ENCODE data around the gene CROCC.
A peak's percentile ranks its signal among the peaks of the same experiment; 100 is the strongest.
"Not testable (repeated sequence)": the region's sequence is repeated elsewhere in the genome, so short reads cannot be mapped to it uniquely, and the experiment has no call there.

The CROCC gene

DNA sequence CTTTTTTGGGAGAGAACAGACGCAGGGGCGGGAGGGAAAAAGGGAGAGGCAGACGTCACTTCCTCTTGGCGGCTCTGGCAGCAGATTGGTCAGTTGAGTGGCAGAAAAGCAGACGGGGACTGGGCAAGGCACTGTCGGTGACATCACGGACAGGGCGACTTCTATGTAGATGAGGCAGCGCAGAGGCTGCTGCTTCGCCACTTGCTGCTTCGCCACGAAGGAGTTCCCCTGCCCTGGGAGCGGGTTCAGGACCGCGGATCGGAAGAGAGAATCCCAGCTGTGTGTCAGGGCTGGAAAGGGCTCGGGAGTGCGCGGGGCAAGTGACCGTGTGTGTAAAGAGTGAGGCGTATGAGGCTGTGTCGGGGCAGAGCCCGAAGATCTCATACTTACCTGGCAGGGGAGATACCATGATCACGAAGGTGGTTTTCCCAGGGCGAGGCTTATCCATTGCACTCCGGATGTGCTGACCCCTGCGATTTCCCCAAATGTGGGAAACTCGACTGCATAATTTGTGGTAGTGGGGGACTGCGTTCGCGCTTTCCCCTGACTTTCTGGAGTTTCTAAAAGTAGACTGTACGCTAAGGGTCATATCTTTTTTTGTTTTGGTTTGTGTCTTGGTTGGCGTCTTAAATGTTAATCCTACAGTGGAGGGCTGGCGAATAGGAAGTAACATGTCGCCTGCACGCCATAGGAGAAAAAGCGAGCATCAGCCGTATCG is 26.0 kb upstream of the CROCC start, which contains the start of gene RNU1-2:
TSS of gene RNU1-2 (plus strand) at position 383 of the 718 bp plus-strand sequence.
- H3K4me1 ChIP-seq; H3K27me3 ChIP-seq (ENCODE audit: control insufficient read depth, insufficient read depth, low read length); H3K36me3 ChIP-seq (ENCODE audit: control insufficient read depth, insufficient read depth, low read length); H3K9ac ChIP-seq; H3K79me2 ChIP-seq; H3K9me3 ChIP-seq (ENCODE audit: control insufficient read depth, low read length): not testable (repeated sequence)
- peak within 1 kb of the TSS; percentile 60 for H3K4me3 ChIP-seq (ENCODE audit: low read depth, low read length)
- H3K4me2 ChIP-seq (ENCODE audit: low read length) = peak within 1 kb of the TSS; percentile 69
- H2AFZ ChIP-seq = peak within 1 kb of the TSS; percentile 61
- H3K27ac ChIP-seq = peak within 1 kb of the TSS; percentile 74

DNA sequence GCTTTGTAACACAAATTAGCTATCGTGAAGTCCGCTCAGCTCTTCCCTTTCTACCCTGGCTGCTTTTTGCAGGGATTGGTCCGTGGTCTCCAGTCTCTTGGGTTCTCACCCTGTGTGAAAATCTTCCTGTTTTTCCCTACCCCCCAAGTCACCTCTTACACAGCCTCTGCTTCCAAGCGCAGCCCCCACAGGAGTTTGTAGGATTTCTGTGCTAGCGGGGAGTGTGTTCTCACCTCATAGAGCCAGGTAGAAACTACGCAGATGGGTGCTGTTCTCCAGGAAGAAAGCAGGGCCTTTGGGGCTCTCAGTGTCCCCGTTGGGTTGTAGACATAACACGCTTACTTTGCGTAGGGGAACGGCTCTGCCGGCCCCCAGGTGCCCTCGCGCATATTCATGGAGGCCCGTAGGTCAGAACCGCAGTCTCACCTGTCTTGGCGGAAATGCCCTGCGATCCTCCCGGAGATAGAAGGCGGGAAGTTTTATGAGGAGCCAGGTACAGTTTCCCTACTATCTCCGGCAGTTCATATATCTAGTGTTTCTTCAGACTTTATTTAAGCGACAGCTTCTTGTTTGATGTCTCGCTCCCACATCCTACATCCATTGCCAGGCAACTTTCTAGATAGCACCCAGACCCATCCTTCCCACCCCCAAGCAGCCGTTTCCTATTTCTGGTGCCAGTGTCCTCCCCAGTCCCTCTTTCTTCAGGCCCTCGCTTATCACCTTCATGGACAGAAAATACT is 25.2 kb upstream of the CROCC start:
- peak overlapping the region; percentile 74 for H3K27ac ChIP-seq
- H3K9ac ChIP-seq; H3K79me2 ChIP-seq; H3K4me1 ChIP-seq; H3K36me3 ChIP-seq (ENCODE audit: control insufficient read depth, insufficient read depth, low read length); H3K27me3 ChIP-seq (ENCODE audit: control insufficient read depth, insufficient read depth, low read length); H3K9me3 ChIP-seq (ENCODE audit: control insufficient read depth, low read length): not testable (repeated sequence)
- peak overlapping the region; percentile 60 for H3K4me3 ChIP-seq (ENCODE audit: low read depth, low read length)
- H2AFZ ChIP-seq = peak overlapping the region; percentile 61
- peak overlapping the region; percentile 69 for H3K4me2 ChIP-seq (ENCODE audit: low read length)

DNA sequence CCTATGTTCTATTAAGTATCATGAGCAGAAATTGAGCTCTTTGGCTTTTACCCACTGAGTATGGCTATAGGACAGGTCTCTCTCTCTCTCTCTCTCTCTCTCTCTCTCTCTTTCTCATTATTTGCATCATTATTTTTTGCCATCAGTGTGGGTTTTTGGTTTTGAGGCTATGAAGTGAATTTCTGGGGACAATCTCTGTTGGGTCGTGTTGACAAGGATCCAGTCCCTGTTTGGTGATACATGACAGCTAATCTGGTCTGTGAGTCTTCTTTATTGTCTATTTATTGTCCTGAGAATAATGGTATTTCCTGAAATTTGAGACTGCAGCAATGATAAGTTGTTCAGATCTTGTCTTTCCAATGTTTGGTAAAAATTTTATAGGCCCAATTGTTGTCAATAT is 24.1 kb upstream of the CROCC start:
- H2AFZ ChIP-seq; H3K27ac ChIP-seq; H3K4me3 ChIP-seq (ENCODE audit: low read depth, low read length); H3K27me3 ChIP-seq (ENCODE audit: control insufficient read depth, insufficient read depth, low read length); H3K36me3 ChIP-seq (ENCODE audit: control insufficient read depth, insufficient read depth, low read length); H3K9ac ChIP-seq; H3K79me2 ChIP-seq; H3K4me1 ChIP-seq; H3K4me2 ChIP-seq (ENCODE audit: low read length); H3K9me3 ChIP-seq (ENCODE audit: control insufficient read depth, low read length): not testable (repeated sequence)

DNA sequence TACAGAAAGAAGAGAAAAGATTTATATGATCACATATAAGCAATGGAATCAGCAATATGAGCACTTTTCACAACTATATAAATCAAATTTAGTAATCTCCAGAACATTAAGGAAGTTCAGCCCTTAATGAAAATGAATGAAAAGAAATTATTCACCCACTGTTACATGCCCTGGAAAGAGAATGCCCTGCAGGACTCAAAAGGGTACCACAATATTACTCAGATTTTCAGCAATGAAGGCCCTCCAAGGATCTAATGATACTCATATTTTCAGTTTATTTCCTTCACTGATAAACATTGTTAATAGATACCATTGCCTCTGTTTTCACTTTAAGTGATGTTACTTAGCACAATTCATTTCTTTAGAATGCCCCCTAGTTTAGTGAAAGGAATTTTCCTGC is 23.4 kb upstream of the CROCC start:
- H3K27ac ChIP-seq, H3K79me2 ChIP-seq, H2AFZ ChIP-seq: not testable (repeated sequence)

DNA sequence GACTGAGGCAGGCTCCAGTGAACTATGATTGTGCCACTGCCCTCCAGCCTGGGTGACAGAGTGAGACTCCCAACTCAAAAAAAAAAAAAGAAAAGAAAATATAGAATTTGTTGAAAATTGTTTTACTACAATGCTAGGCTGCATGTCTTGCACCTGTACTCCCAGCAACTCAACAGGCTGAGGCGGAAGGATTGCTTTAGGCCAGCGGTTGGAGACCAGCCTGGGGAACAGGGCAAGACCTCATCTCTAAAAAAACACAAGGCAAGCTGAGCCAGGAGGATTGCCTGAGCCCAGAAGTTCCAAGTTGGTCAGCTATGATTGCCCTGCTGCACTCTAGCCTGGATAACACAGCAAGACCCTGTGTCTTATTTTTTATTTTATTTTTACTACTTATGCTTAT is 22.7 kb upstream of the CROCC start:
- not testable (repeated sequence) for H3K27ac ChIP-seq, H2AFZ ChIP-seq

More for the DNA sequence above, 23.4 kb upstream of the CROCC start:
- not testable (repeated sequence) for H3K36me3 ChIP-seq (ENCODE audit: control insufficient read depth, insufficient read depth, low read length); H3K9me3 ChIP-seq (ENCODE audit: control insufficient read depth, low read length); H3K4me2 ChIP-seq (ENCODE audit: low read length); H3K27me3 ChIP-seq (ENCODE audit: control insufficient read depth, insufficient read depth, low read length); H3K4me1 ChIP-seq; H3K9ac ChIP-seq; H3K4me3 ChIP-seq (ENCODE audit: low read depth, low read length)

DNA sequence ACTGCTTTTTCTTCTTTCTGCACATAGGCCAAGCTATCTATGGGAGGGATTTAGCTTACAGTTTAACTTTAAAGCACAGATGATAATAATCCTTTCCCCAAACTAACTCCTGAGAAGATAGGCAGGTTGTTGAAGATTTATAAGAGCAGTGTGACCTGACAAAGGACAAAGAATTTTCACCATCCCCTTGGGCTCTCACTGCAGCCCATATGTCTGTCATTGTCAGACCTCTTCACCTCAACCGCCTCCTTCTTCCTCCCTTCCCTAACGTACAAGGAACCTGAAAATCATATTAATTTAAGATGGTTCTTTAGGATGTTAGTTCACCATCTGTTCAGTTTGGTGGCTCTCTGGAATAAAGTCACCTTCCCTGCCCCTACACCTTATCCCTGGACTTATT is 21.0 kb upstream of the CROCC start:
- H3K4me1 ChIP-seq = peaks cover 4% of the 10 kb centered on the region

More for the DNA sequence above, 22.7 kb upstream of the CROCC start:
- H3K79me2 ChIP-seq; H3K27me3 ChIP-seq (ENCODE audit: control insufficient read depth, insufficient read depth, low read length); H3K9ac ChIP-seq; H3K4me2 ChIP-seq (ENCODE audit: low read length); H3K9me3 ChIP-seq (ENCODE audit: control insufficient read depth, low read length); H3K4me3 ChIP-seq (ENCODE audit: low read depth, low read length); H3K4me1 ChIP-seq; H3K36me3 ChIP-seq (ENCODE audit: control insufficient read depth, insufficient read depth, low read length): not testable (repeated sequence)

DNA sequence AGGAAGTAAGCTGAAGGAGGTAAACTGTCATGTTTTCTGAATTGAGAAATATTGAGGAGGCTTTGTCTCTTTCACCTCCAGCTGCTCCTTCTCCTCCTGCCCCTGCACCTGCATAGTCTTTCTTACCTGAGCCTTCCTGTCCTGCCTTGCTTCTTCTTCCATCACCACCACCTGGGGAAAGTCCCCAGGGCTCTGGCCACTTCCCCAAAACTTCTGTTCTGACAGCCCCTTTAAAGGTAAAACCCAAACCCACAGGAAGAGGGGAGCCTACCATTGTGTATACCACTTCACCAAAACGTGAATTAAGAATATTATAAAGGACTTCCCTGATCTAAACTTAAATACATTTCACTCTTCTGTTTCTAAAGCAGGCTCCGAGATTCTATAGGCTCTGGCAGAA is 20.4 kb upstream of the CROCC start:
- H3K9ac ChIP-seq; H3K4me1 ChIP-seq; H3K36me3 ChIP-seq (ENCODE audit: control insufficient read depth, insufficient read depth, low read length); H2AFZ ChIP-seq; H3K27ac ChIP-seq; H3K27me3 ChIP-seq (ENCODE audit: control insufficient read depth, insufficient read depth, low read length); H3K79me2 ChIP-seq; H3K9me3 ChIP-seq (ENCODE audit: control insufficient read depth, low read length); H3K4me3 ChIP-seq (ENCODE audit: low read depth, low read length); H3K4me2 ChIP-seq (ENCODE audit: low read length): not testable (repeated sequence)

More for the DNA sequence above, 21.0 kb upstream of the CROCC start:
- Histone ChIP-seq H3K36me3 (ENCODE audit: control insufficient read depth, insufficient read depth, low read length) (peaks cover 3% of the 10 kb centered on the region), H3K4me2 (ENCODE audit: low read length) (no peak overlapping the region), H2AFZ (no peak overlapping the region), H3K4me3 (ENCODE audit: low read depth, low read length) (no peak overlapping the region), H3K9me3 (ENCODE audit: control insufficient read depth, low read length) (no peaks in the 10 kb centered on the region), H3K9ac (no peak overlapping the region), H3K79me2 (no peaks in the 10 kb centered on the region), H3K27me3 (ENCODE audit: control insufficient read depth, insufficient read depth, low read length) (no peaks in the 10 kb centered on the region), H3K27ac (no peak overlapping the region)
- TF ChIP-seq, protein P1, sequence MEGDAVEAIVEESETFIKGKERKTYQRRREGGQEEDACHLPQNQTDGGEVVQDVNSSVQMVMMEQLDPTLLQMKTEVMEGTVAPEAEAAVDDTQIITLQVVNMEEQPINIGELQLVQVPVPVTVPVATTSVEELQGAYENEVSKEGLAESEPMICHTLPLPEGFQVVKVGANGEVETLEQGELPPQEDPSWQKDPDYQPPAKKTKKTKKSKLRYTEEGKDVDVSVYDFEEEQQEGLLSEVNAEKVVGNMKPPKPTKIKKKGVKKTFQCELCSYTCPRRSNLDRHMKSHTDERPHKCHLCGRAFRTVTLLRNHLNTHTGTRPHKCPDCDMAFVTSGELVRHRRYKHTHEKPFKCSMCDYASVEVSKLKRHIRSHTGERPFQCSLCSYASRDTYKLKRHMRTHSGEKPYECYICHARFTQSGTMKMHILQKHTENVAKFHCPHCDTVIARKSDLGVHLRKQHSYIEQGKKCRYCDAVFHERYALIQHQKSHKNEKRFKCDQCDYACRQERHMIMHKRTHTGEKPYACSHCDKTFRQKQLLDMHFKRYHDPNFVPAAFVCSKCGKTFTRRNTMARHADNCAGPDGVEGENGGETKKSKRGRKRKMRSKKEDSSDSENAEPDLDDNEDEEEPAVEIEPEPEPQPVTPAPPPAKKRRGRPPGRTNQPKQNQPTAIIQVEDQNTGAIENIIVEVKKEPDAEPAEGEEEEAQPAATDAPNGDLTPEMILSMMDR (IDR thresholded peaks at IDR 0.05) = no peak

All from parathyroid adenoma (tissue), 2 donors.